Muscle layer of colon (tissue), 2 donors: ENCODE results near the gene VGF.
"Not testable (repeated sequence)": the region's sequence is repeated elsewhere in the genome, so short reads cannot be mapped to it uniquely, and the experiment has no call there.

Experiments
- H3K27ac ChIP-seq: one replicate; pipeline ENCODE4 v1.7.0; 2013; ENCODE audit warnings: low read depth, mild to moderate bottlenecking, low read length, moderate library complexity
- H3K27me3 ChIP-seq, 2 donors: one replicate each; pipeline ENCODE4 v1.7.0; 2013; ENCODE audit warnings: low read length in 2 of 2, mild to moderate bottlenecking in 2 of 2; ENCODE audit not compliant: insufficient read depth in 2 of 2, control insufficient read depth in 1 of 2
- H3K36me3 ChIP-seq: one replicate; pipeline ENCODE4 v1.7.0; 2013; ENCODE audit warnings: mild to moderate bottlenecking, low read length; ENCODE audit not compliant: insufficient read depth
- H3K4me1 ChIP-seq: one replicate; pipeline ENCODE4 v1.7.0; 2013; ENCODE audit warnings: mild to moderate bottlenecking, low read length; ENCODE audit not compliant: insufficient read depth
- H3K4me3 ChIP-seq, 2 donors: one replicate each; pipeline ENCODE4 v1.7.0; 2013; ENCODE audit warnings: low read length in 2 of 2, low read depth in 1 of 2, mild to moderate bottlenecking in 1 of 2, moderate library complexity in 1 of 2
- H3K9ac ChIP-seq: one replicate; pipeline ENCODE4 v1.7.0; 2013; ENCODE audit warnings: low read length
- H3K9me3 ChIP-seq: one replicate; pipeline ENCODE4 v1.7.0; 2013; ENCODE audit warnings: mild to moderate bottlenecking, low read length
- donor health status: abdominal sarcoma.
- donor health status: Adenocarcinoma of cecum.

VGF gene

GRCh38 chr7:101201695-101202602, 36.6 kb upstream of the VGF start:
- Histone ChIP-seq H3K36me3 (no peaks in the 10 kb centered on the region), H3K9ac (no peak overlapping the region), H3K4me1 (no peaks in the 10 kb centered on the region), H3K4me3 (no peak overlapping the region), H3K27me3 (peaks cover 10 to 37% of the 10 kb centered on the region in 2 donors), H3K9me3 (no peaks in the 10 kb centered on the region), H3K27ac (no peak overlapping the region)

GRCh38 chr7:101200862-101201599, 35.7 kb upstream of the VGF start, which contains the start of gene MOGAT3:
Gene MOGAT3, minus strand, starts transcription at chr7:101201036. Its CDS starts 182 bp downstream, at chr7:101200854.
- Histone ChIP-seq H3K4me3 (no peak within 1 kb of the TSS), H3K9me3 (no peaks in the 10 kb centered on the region), H3K27me3 (peaks cover 10 to 41% of the 10 kb centered on the region in 2 donors), H3K27ac (no peak within 1 kb of the TSS), H3K36me3 (no peaks in the 10 kb centered on the region), H3K9ac (no peak within 1 kb of the TSS), H3K4me1 (no peaks in the 10 kb centered on the region)

GRCh38 chr7:101200504-101200861, 35.1 kb upstream of the VGF start:
- Histone ChIP-seq H3K9me3 (no peaks in the 10 kb centered on the region), H3K4me1 (no peaks in the 10 kb centered on the region), H3K27ac (no peak overlapping the region), H3K9ac (no peak overlapping the region), H3K4me3 (no peak overlapping the region), H3K27me3 (peaks cover 10 to 43% of the 10 kb centered on the region in 2 donors), H3K36me3 (no peaks in the 10 kb centered on the region)

- H3K36me3 ChIP-seq, H3K4me1 ChIP-seq, H3K27ac ChIP-seq, H3K4me3 ChIP-seq, H3K9me3 ChIP-seq, H3K9ac ChIP-seq: not testable (repeated sequence)
- peaks cover 10 to 43% of the 10 kb centered on the region in 2 donors for H3K27me3 ChIP-seq
These were observed 34.2 kb upstream of the VGF start for GRCh38 chr7:101199522-101199921.

GRCh38 chr7:101198476-101198875, 33.1 kb upstream of the VGF start:
- H3K4me3 ChIP-seq: no peak overlapping the region
- no peaks in the 10 kb centered on the region for H3K9me3 ChIP-seq
- no peak overlapping the region for H3K9ac ChIP-seq
- H3K36me3 ChIP-seq: no peaks in the 10 kb centered on the region
- H3K27me3 ChIP-seq: peaks cover 10 to 43% of the 10 kb centered on the region in 2 donors
- H3K4me1 ChIP-seq: no peaks in the 10 kb centered on the region
- H3K27ac ChIP-seq: no peak overlapping the region

DNA sequence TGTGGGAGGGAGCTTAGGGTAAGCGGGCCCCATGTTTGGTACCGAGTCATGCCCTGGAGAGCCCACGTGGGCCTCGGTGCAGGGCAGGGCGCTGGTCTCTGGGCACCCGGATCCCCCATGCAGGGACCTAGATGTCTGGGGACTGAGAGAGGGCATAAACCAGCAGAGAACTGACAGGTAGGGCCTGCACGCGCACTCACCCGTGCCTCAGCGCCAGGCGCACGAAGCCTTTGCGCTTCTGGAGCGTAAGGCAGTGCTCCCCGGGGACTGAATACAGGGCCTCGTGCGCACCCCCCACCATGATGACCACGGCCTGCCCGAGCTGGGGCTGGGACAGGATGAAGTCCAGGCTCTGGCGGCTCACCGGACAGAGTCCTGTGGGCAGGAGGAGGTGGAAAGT, 32.6 kb upstream of the VGF start:
- no peaks in the 10 kb centered on the region for H3K9me3 ChIP-seq
- H3K4me1 ChIP-seq: no peaks in the 10 kb centered on the region
- no peak overlapping the region for H3K27ac ChIP-seq
- no peak overlapping the region for H3K4me3 ChIP-seq
- no peaks in the 10 kb centered on the region for H3K36me3 ChIP-seq
- peaks cover 10 to 39% of the 10 kb centered on the region in 2 donors for H3K27me3 ChIP-seq
- H3K9ac ChIP-seq: no peak overlapping the region

GRCh38 chr7:101195884-101196283, 30.5 kb upstream of the VGF start:
- Histone ChIP-seq H3K9ac (no peak overlapping the region), H3K27me3 (peaks cover 9 to 18% of the 10 kb centered on the region in 2 donors), H3K36me3 (no peaks in the 10 kb centered on the region), H3K9me3 (no peaks in the 10 kb centered on the region), H3K4me1 (no peaks in the 10 kb centered on the region), H3K27ac (no peak overlapping the region), H3K4me3 (no peak overlapping the region)

- Histone ChIP-seq H3K4me1 (no peaks in the 10 kb centered on the region), H3K27ac (no peak overlapping the region), H3K36me3 (no peaks in the 10 kb centered on the region), H3K9me3 (no peaks in the 10 kb centered on the region), H3K27me3 (no peaks in the 10 kb centered on the region), H3K9ac (no peak overlapping the region), H3K4me3 (no peak overlapping the region)
These were observed 23.7 kb upstream of the VGF start for GRCh38 chr7:101189109-101189508.

DNA sequence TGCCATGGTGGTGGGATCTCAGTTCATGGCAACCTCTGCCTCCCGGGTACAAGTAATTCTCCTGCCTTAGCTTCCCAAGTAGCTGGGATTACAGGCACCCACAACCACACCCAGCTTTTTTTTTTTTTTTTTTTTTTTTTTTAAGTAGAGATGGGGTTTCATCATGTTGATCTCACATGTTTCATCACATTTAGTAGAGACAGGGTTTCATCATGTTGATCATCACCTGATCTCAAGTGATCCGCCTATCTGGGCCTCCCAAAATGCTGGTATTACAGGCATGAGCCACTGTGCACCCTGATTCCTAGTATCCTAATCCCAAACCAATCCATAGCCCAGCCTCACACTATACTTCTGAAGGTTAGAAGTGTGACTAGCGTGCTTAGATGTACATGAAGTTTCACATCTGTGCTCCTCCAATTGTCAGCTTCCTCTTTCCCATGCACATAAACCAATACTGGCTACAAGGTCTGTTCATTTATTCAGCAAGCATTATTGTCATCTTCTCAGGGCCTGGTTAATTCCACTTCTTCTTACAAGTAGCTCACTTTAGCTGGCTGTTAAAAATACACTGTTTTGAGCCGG, 21.6 kb upstream of the VGF start:
- no peaks in the 10 kb centered on the region for H3K36me3 ChIP-seq

GRCh38 chr7:101186194-101186593, 20.8 kb upstream of the VGF start:
- Histone ChIP-seq H3K27ac (no peak overlapping the region), H3K27me3 (peaks cover 0 to 10% of the 10 kb centered on the region in 2 donors), H3K9me3 (no peaks in the 10 kb centered on the region)

More for the DNA sequence above, 21.6 kb upstream of the VGF start:
- Histone ChIP-seq H3K27ac (no peak overlapping the region), H3K9me3 (no peaks in the 10 kb centered on the region), H3K9ac (no peak overlapping the region), H3K27me3 (peaks cover 0 to 9% of the 10 kb centered on the region in 2 donors), H3K4me3 (no peak overlapping the region), H3K4me1 (no peaks in the 10 kb centered on the region)

DNA sequence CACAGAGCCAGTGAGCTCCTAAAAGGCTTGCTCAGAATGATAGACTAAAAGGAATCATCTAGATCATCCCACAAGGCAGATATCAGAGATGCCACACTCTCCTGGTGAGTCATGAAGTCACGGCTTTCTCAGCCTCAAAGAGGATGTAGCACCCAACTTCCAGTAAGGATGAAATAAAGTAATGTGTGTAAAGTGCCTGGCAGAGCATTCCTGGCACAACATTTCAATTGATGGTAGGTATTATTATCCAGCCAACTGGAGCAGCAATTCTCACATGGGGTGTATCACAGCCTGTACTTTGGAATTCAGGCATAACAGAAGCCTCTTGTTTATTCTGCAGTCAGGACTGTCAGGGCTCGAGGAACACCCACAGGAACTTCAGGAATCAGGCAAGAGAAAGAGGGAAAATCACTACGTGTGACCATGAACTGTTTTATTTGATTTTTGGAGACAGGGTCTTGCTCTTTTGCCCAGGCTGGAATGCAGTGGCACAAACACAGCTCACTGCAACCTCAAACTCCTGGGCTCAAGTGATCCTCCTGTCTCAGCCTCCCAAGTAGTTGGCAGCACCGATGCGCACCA, 20.0 kb upstream of the VGF start:
- Histone ChIP-seq H3K36me3 (no peaks in the 10 kb centered on the region), H3K9ac (no peak overlapping the region), H3K27me3 (peaks cover 4 to 18% of the 10 kb centered on the region in 2 donors), H3K4me3 (no peak overlapping the region), H3K27ac (no peak overlapping the region), H3K4me1 (no peaks in the 10 kb centered on the region), H3K9me3 (no peaks in the 10 kb centered on the region)

More at GRCh38 chr7:101186194-101186593, 20.8 kb upstream of the VGF start:
- Histone ChIP-seq H3K4me3 (no peak overlapping the region), H3K36me3 (no peaks in the 10 kb centered on the region), H3K9ac (no peak overlapping the region), H3K4me1 (no peaks in the 10 kb centered on the region)
